HCT116 (cell line): Measurements from ENCODE around the gene CKMT2. TPM values are rescaled to one million over a fixed set of nuclear protein-coding genes. Genes with fewer than 3 reads are reported as not detected.

Source experiments
- ATAC-seq: fragments of 200-7000 bp; cut with Tn5 transposase; 2 replicates; pipeline ENCODE4 v1.9.1; 2020; ENCODE audit warnings: mild to moderate bottlenecking, moderate library complexity
- BruUV-seq: library from RNA; stranded (reverse); fragments of 400-500 nt; replicated peaks from 2 replicates; lab custom pipeline; 2021; lab: Mats Ljungman, UMichigan
- CTCF ChIA-PET: fragments of 300-600 bp; sonication (Branson Sonifier 250); formaldehyde crosslinking; loops from one replicate; lab custom pipeline; 2021; ENCODE audit warnings: antibody characterized with exemption; lab: Charles Lee
- POLR2A ChIA-PET: fragments of 300-600, 350-600 bp; sonication (Branson Sonifier 250); formaldehyde crosslinking; loops from one replicate; lab custom pipeline; 2021; ENCODE audit warnings: antibody characterized with exemption; lab: Charles Lee
- RAD21 ChIA-PET, 2 experiments: fragments of 300-600 bp; sonication (Branson Sonifier 250); formaldehyde crosslinking; loops; one replicate each; lab custom pipeline; 2023; ENCODE audit warnings: low total read pairs in 2 of 2; ENCODE audit not compliant: uncharacterized antibody in 2 of 2, unreplicated experiment in 2 of 2, low non-redundant PET in 1 of 2; lab: Charles Lee
- DNase-seq: peaks from one replicate; pipeline ENCODE4 v3.0.0-alpha.2; 2010; ENCODE audit warnings: low read depth, low spot score
- H2AFZ ChIP-seq: fragments of 200-600 bp; shearing (Covaris generic), sonication (generic); 2 replicates; pipeline ENCODE4 v1.6.1; 2017; ENCODE audit warnings: low read depth, mixed run types, mixed read lengths, antibody characterized with exemption, low read length; ENCODE audit not compliant: poor library complexity, severe bottlenecking
- H3K27ac ChIP-seq: 2 replicates; pipeline ENCODE4 v1.5.1; 2012; ENCODE audit warnings: low read depth, low read length
- H3K27me3 ChIP-seq: fragments of 200-600 bp; sonication (generic); 2 replicates; pipeline ENCODE4 v1.6.1; 2016; ENCODE audit warnings: mixed run types, low read length, mixed read lengths; ENCODE audit not compliant: insufficient read depth
- H3K36me3 ChIP-seq, 2 experiments: fragments of 200-500 bp in 1 of 2; fragments of 200-600 bp in 1 of 2; sonication (Bioruptor generic) in 1 of 2; sonication (generic) in 1 of 2; 2 replicates each; pipeline versions ENCODE4 v1.5.1 to v1.6.1; 2014 to 2016; ENCODE audit warnings: low read length in 2 of 2, inconsistent platforms in 1 of 2, mixed read lengths in 1 of 2, mixed run types in 1 of 2; ENCODE audit not compliant: insufficient read depth in 2 of 2, control insufficient read depth in 1 of 2
- H3K4me1 ChIP-seq, 2 experiments: fragments of 200-600 bp in 1 of 2; sonication (generic) in 1 of 2; 2 replicates each; pipeline versions ENCODE4 v1.5.1 to v1.6.1; 2012 to 2017; ENCODE audit warnings: low read length in 2 of 2, inconsistent platforms in 1 of 2, mild to moderate bottlenecking in 1 of 2, mixed read lengths in 1 of 2, mixed run types in 1 of 2, moderate library complexity in 1 of 2; ENCODE audit not compliant: insufficient read depth in 2 of 2, control insufficient read depth in 1 of 2
- H3K4me2 ChIP-seq: fragments of 200-600 bp; sonication (generic); 2 replicates; pipeline ENCODE4 v1.6.1; 2017; ENCODE audit warnings: mixed run types, low read length, mixed read lengths
- H3K4me3 ChIP-seq, 2 experiments: fragments of 200-600 bp in 1 of 2; sonication (generic) in 1 of 2; replicated peaks in 1 of 2; 2 replicates each; pipeline ENCODE4 v1.5.1; 2011 to 2016; ENCODE audit warnings: low read length in 2 of 2, control low read depth in 1 of 2, low read depth in 1 of 2, mild to moderate bottlenecking in 1 of 2, mixed read lengths in 1 of 2, mixed run types in 1 of 2
- H3K79me2 ChIP-seq: fragments of 200-600 bp; sonication (generic); 2 replicates; pipeline ENCODE4 v1.6.1; 2017; ENCODE audit warnings: mild to moderate bottlenecking, mixed run types, low read length, moderate library complexity, mixed read lengths; ENCODE audit not compliant: insufficient read depth
- H3K9ac ChIP-seq: fragments of 200-600 bp; sonication (generic); 2 replicates; pipeline ENCODE4 v1.6.1; 2016; ENCODE audit warnings: low read length, mixed read lengths
- H3K9me2 ChIP-seq: fragments of 200-600 bp; sonication (generic), shearing (Covaris generic); 2 replicates; pipeline ENCODE4 v1.6.1; 2017; ENCODE audit warnings: mixed run types, mild to moderate bottlenecking, moderate library complexity; ENCODE audit not compliant: insufficient read depth
- H3K9me3 ChIP-seq, 2 experiments: fragments of 200-500 bp in 1 of 2; fragments of 200-600 bp in 1 of 2; sonication (Bioruptor generic) in 1 of 2; sonication (generic) in 1 of 2; 2 replicates each; pipeline ENCODE4 v1.6.1; 2014 to 2017; ENCODE audit warnings: low read length in 2 of 2, mixed read lengths in 2 of 2, inconsistent platforms in 1 of 2, low read depth in 1 of 2, mild to moderate bottlenecking in 1 of 2, mixed run types in 1 of 2, moderate library complexity in 1 of 2; ENCODE audit not compliant: control insufficient read depth in 1 of 2, insufficient read depth in 1 of 2
- H4K20me1 ChIP-seq: fragments of 200-600 bp; sonication (generic), shearing (Covaris generic); 2 replicates; pipeline ENCODE4 v1.6.1; 2017; ENCODE audit warnings: mixed run types, mild to moderate bottlenecking, moderate library complexity; ENCODE audit not compliant: insufficient read depth
- CBX3 ChIP-seq: IDR thresholded peaks from 2 replicates; pipeline ENCODE4 v1.6.1; 2012; ENCODE audit warnings: low read depth
- EZH2phosphoT487 ChIP-seq: fragments of 200-600 bp; IDR thresholded peaks from 2 replicates; pipeline ENCODE4 v1.6.1; 2018; ENCODE audit warnings: antibody characterized with exemption, borderline replicate concordance
- FOSL1 ChIP-seq: IDR thresholded peaks from 2 replicates; pipeline ENCODE4 v1.6.1; 2012; ENCODE audit warnings: low read depth
- POLR2A ChIP-seq: IDR thresholded peaks from 2 replicates; pipeline ENCODE4 v1.7.0; 2011; ENCODE audit warnings: borderline replicate concordance; ENCODE audit not compliant: insufficient read depth, insufficient read length; ENCODE audit errors: extremely low read depth
- POLR2AphosphoS5 ChIP-seq: IDR thresholded peaks from 2 replicates; pipeline ENCODE4 v1.6.1; 2011; ENCODE audit warnings: mild to moderate bottlenecking, low read depth, low read length, moderate library complexity
- RAD21 ChIP-seq: IDR thresholded peaks from 2 replicates; pipeline ENCODE4 v1.6.1; 2012; ENCODE audit warnings: low read depth, mild to moderate bottlenecking
- REST ChIP-seq: IDR thresholded peaks from 2 replicates; pipeline ENCODE4 v1.6.1; 2012; ENCODE audit warnings: low read depth
- TCF7L2 ChIP-seq: IDR thresholded peaks from 2 replicates; pipeline ENCODE4 v1.7.0; 2011; ENCODE audit warnings: borderline replicate concordance, inconsistent platforms; ENCODE audit not compliant: insufficient read depth, insufficient read length; ENCODE audit errors: extremely low read depth
- YY1 ChIP-seq: IDR thresholded peaks from 2 replicates; pipeline ENCODE4 v1.6.1; 2011; ENCODE audit warnings: low read length, low read depth, moderate library complexity, mild to moderate bottlenecking; ENCODE audit not compliant: insufficient replicate concordance; ENCODE audit errors: extremely low read depth
- ZNF274 ChIP-seq: fragments of 200-500 bp; sonication (Bioruptor generic); IDR thresholded peaks from 2 replicates; pipeline ENCODE4 v1.6.1; 2014; ENCODE audit warnings: mild to moderate bottlenecking, low read depth, low read length, inconsistent platforms
- intact Hi-C: fragments of 100-400 bp; cut with micrococcal nuclease; formaldehyde crosslinking; loops from 2 replicates; pipeline ENCODE4 v1.10.0; 2022
- total RNA-seq: library from RNA; stranded (reverse); gene quantifications from one replicate; pipeline ENCODE4 v1.2.1, GENCODE V29; 2021; ENCODE audit not compliant: unreplicated experiment
- TF ChIP-seq, protein P1 (sequence below): IDR thresholded peaks from 2 replicates; pipeline ENCODE4 v1.6.1; 2012
- TF ChIP-seq, protein P2 (sequence below), 3 experiments: fragments of 200-600 bp in 1 of 3; sonication (generic) in 1 of 3; IDR thresholded peaks in 2 of 3; conservative IDR thresholded peaks in 1 of 3; 2 replicates each; pipeline ENCODE4 v1.5.1; 2012 to 2017; ENCODE audit warnings: low read depth in 2 of 3, low read length in 2 of 3, antibody characterized with exemption in 1 of 3, borderline replicate concordance in 1 of 3, control low read depth in 1 of 3, mild to moderate bottlenecking in 1 of 3, mixed read lengths in 1 of 3, mixed run types in 1 of 3, moderate library complexity in 1 of 3; ENCODE audit not compliant: insufficient read depth in 1 of 3

CKMT2 gene
- total RNA-seq, 1 experiment from 2014 or later, result not detected

DNA sequence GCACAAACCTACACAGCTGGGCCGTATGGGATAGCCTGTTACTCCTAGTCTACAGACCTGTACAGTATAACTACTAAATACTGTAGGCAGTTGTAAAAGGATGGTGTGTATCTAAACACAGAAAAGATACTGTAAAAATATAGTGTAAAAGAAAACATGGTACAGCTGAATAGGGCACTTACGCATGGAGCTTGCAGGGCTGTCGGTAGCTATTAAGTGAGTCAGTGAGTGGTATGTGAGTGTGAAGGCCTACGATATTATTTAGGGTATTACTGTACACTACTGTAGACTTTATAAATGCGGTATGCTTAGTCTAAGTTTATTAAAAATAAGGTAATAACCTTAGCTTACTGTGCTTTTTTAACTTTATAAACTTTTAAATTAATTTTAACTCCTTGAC lies 69.5 kb downstream of the CKMT2 start:
- CTCF ChIA-PET, result interaction anchor here (1.3 kb wide), 1 partner anchor 863 kb away, joined by 7 read pairs; no protein-coding TSS in a partner anchor

More for the DNA sequence above, 69.5 kb downstream of the CKMT2 start:
- Histone ChIP-seq H3K9me2 (no peaks in the 10 kb centered on the region), H3K9ac (peak overlapping the region; percentile 90), H3K27ac (0 out of 2 replicates have a peak overlapping the region, but pooled peaks have one; percentile 77), H3K9me3 (no peaks in the 10 kb centered on the region), H3K4me1 (peaks cover 7 to 22% of the 10 kb centered on the region in 2 experiments; a peak in 2 of 4 replicates), H3K4me3 (peak overlapping the region; percentile 82 to 90), H3K4me2 (peak overlapping the region; percentile 81), H4K20me1 (no peaks in the 10 kb centered on the region), H3K36me3 (peaks cover 5 to 7% of the 10 kb centered on the region in 2 experiments; a peak in 2 of 4 replicates), H2AFZ (no peak overlapping the region), H3K79me2 (peaks cover 46% of the 10 kb centered on the region)
- intact Hi-C loops, result loop anchor here (5.0 kb wide), 1 partner anchor 865 kb away; no protein-coding TSS in a partner anchor
- no peak; the same call in 1 of the 2 replicates for ATAC-seq
- BruUV-seq, result no TSS peak
- TF ChIP-seq ZNF274, result no peak
- TF ChIP-seq CBX3, result no peak
- no peak for TF ChIP-seq YY1
- TF ChIP-seq, protein P1, sequence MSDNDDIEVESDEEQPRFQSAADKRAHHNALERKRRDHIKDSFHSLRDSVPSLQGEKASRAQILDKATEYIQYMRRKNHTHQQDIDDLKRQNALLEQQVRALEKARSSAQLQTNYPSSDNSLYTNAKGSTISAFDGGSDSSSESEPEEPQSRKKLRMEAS, result no peak
- TF ChIP-seq POLR2A, result no peak
- TF ChIP-seq, protein P2, sequence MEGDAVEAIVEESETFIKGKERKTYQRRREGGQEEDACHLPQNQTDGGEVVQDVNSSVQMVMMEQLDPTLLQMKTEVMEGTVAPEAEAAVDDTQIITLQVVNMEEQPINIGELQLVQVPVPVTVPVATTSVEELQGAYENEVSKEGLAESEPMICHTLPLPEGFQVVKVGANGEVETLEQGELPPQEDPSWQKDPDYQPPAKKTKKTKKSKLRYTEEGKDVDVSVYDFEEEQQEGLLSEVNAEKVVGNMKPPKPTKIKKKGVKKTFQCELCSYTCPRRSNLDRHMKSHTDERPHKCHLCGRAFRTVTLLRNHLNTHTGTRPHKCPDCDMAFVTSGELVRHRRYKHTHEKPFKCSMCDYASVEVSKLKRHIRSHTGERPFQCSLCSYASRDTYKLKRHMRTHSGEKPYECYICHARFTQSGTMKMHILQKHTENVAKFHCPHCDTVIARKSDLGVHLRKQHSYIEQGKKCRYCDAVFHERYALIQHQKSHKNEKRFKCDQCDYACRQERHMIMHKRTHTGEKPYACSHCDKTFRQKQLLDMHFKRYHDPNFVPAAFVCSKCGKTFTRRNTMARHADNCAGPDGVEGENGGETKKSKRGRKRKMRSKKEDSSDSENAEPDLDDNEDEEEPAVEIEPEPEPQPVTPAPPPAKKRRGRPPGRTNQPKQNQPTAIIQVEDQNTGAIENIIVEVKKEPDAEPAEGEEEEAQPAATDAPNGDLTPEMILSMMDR (IDR thresholded peaks at IDR 0.05 in 2 of 3, conservative IDR thresholded peaks at IDR 0.05 in 1 of 3; ENCODE audit: borderline replicate concordance in 1 of 3, insufficient read depth in 1 of 3, low read depth in 2 of 3, low read length in 2 of 3), result no peak
- TF ChIP-seq EZH2phosphoT487, result no peak
- TF ChIP-seq RAD21, result no peak
- no peak for TF ChIP-seq FOSL1
- no peak for TF ChIP-seq TCF7L2
- TF ChIP-seq REST, result no peak
- TF ChIP-seq POLR2AphosphoS5, result no peak
- TF ChIP-seq, all 23 proteins: peak for 0
- RAD21 ChIA-PET, result no interaction called here
- POLR2A ChIA-PET, result interaction anchor here (0.8 to 1.3 kb wide), 2 partner anchors 13 to 15 kb away, joined by 4 to 5 read pairs; no protein-coding TSS in a partner anchor
- DNase-seq, result no peak
- no peaks in the 10 kb centered on the region for H3K27me3 ChIP-seq
